PC-3 (cell line): ENCODE measurements around the gene ETAA1.

Source experiments
- CTCF ChIP-seq: fragments of 300-600 bp; sonication (generic); conservative IDR thresholded peaks from 2 replicates; pipeline ENCODE4 v1.5.1; 2017; ENCODE audit warnings: antibody characterized with exemption, low read depth, mild to moderate bottlenecking, low read length
- EZH2 ChIP-seq: fragments of 300-600 bp; sonication (generic); IDR thresholded peaks from one replicate; pipeline ENCODE4 v1.6.1; 2017; ENCODE audit warnings: antibody characterized with exemption, mild to moderate bottlenecking, low read length; ENCODE audit not compliant: unreplicated experiment

- TF ChIP-seq CTCF (no peak), EZH2 (no peak)
Measured at GRCh38 chr2:67374481-67374880, 22.7 kb upstream of the ETAA1 start.
